Measurements from ENCODE around the gene KLHL29. TPM values are rescaled to one million over a fixed set of nuclear protein-coding genes. Genes with fewer than 3 reads are reported as not detected.

The KLHL29 gene
- total RNA-seq, 1 experiment from 2014 or later = 2.4 TPM

GRCh38 chr2:23508066-23508390 is 123.0 kb downstream of the KLHL29 start:
- no peak overlapping the region for H3K14ac ChIP-seq (ENCODE audit: insufficient read depth, low read length)
- H2BK20ac ChIP-seq (ENCODE audit: low read depth, low read length, poor library complexity, severe bottlenecking) = no peak overlapping the region
- no peaks in the 10 kb centered on the region for H3K9me3 ChIP-seq (ENCODE audit: control insufficient read depth, low read depth, low read length)
- no peak overlapping the region for H3K56ac ChIP-seq (ENCODE audit: insufficient read length, low read depth, low read length)
- Mint-ChIP-seq H3K4me3 (no peak overlapping the region), H3K36me3 (ENCODE audit: insufficient read depth in 1 of 3, low read depth in 3 of 3) (no peaks in the 10 kb centered on the region), H3K27me3 (ENCODE audit: low read depth) (no peaks in the 10 kb centered on the region; the same call in 1 of the 2 replicates), H3K4me1 (peaks cover 7 to 11% of the 10 kb centered on the region in 2 experiments; a peak in 3 of 4 replicates), H3K9me3 (no peaks in the 10 kb centered on the region; a peak in 1 of 5 replicates), H3K27ac (no peak overlapping the region)
- no peak overlapping the region for H2BK12ac ChIP-seq (ENCODE audit: insufficient read length, low read depth, low read length)
- no peak overlapping the region for H3K23ac ChIP-seq (ENCODE audit: insufficient read length, low read depth, low read length)
- H4K5ac ChIP-seq (ENCODE audit: insufficient read length, low read depth, low read length) = no peak overlapping the region
- H3K4me2 ChIP-seq (ENCODE audit: insufficient read depth, insufficient read length, low read length) = no peak overlapping the region
- no peak overlapping the region for H2AFZ ChIP-seq (ENCODE audit: low read length)
- no peaks in the 10 kb centered on the region for H3K27me3 ChIP-seq (ENCODE audit: insufficient read depth, low read length)
- H3K9ac ChIP-seq (ENCODE audit: extremely low read depth, insufficient read length, low read length) = no peak overlapping the region
- no peaks in the 10 kb centered on the region for H4K20me1 ChIP-seq (ENCODE audit: control insufficient read depth, insufficient read depth, insufficient read length)
- H3K4ac ChIP-seq (ENCODE audit: low read depth, low read length) = no peak overlapping the region
- no peak overlapping the region for H2AK5ac ChIP-seq (ENCODE audit: insufficient read length, low read length)
- no peak for TF ChIP-seq CTCF (conservative IDR thresholded peaks at IDR 0.05)
- H4K8ac ChIP-seq (replicated peaks; ENCODE audit: insufficient read length, low read depth, low read length) = no peak overlapping the region
- H2BK15ac ChIP-seq (ENCODE audit: low read depth, low read length) = no peak overlapping the region
- H3K23me2 ChIP-seq (ENCODE audit: insufficient read length, low read depth, low read length, poor library complexity, severe bottlenecking) = no peaks in the 10 kb centered on the region
- no peak overlapping the region for H3K27ac ChIP-seq (ENCODE audit: insufficient read length, low read depth, low read length)
- no peak overlapping the region for H3K18ac ChIP-seq (ENCODE audit: insufficient read length, low read depth, low read length)
- H2BK5ac ChIP-seq (ENCODE audit: insufficient read length, low read length) = no peak overlapping the region
- H4K91ac ChIP-seq (ENCODE audit: insufficient read length, low read depth, low read length) = no peak overlapping the region
- H3K79me2 ChIP-seq (ENCODE audit: insufficient read depth, low read length) = no peaks in the 10 kb centered on the region
- H3T11ph ChIP-seq (ENCODE audit: low read length) = no peak overlapping the region
- no peaks in the 10 kb centered on the region for H3K79me1 ChIP-seq (ENCODE audit: insufficient read depth, low read depth, low read length, poor library complexity, severe bottlenecking)
- no peaks in the 10 kb centered on the region for H3K4me1 ChIP-seq (ENCODE audit: insufficient read depth, low read length)
- no peak overlapping the region for H2BK120ac ChIP-seq (ENCODE audit: low read depth, low read length, poor library complexity, severe bottlenecking)
- DNase-seq = no peak
- WGBS (ENCODE audit: extremely low coverage, insufficient read length, low lambda C conversion rate) = no CpG with 5 or more reads among the region's 3 CpGs
